Prostate gland (tissue), 2 donors: Measurements from ENCODE around the gene RAPGEF4. TPM values are rescaled to one million over a fixed set of nuclear protein-coding genes. Genes with fewer than 3 reads are reported as not detected.

Source experiments
- DNase-seq: peaks from one replicate; pipeline ENCODE4 v3.0.0-alpha.2; 2019; ENCODE audit warnings: low spot score
- H3K27ac ChIP-seq, 2 donors: fragments of 200-600 bp; sonication (generic); 2 replicates each; pipeline ENCODE4 v1.5.1; 2017 to 2019
- H3K27me3 ChIP-seq: fragments of 200-600 bp; sonication (generic); replicated peaks from 2 replicates; pipeline ENCODE4 v1.5.1; 2019; ENCODE audit not compliant: insufficient read depth
- H3K36me3 ChIP-seq, 2 donors: fragments of 200-600 bp; sonication (generic); 1 replicate in 1 of 2; 2 replicates in 1 of 2; pipeline versions ENCODE4 v1.5.1 to v1.8.1; 2017 to 2019
- H3K4me1 ChIP-seq: fragments of 200-600 bp; sonication (generic); replicated peaks from 2 replicates; pipeline ENCODE4 v1.5.1; 2019
- H3K4me3 ChIP-seq, 2 donors: fragments of 200-600 bp; sonication (generic); 2 replicates each; pipeline ENCODE4 v1.5.1; 2017 to 2019
- H3K9me3 ChIP-seq: fragments of 200-600 bp; sonication (generic); 2 replicates; pipeline ENCODE4 v1.5.1; 2017
- POLR2A ChIP-seq: fragments of 450-650 bp; IDR thresholded peaks from one replicate; pipeline ENCODE4 v1.6.1; 2016; ENCODE audit warnings: antibody characterized with exemption, mild to moderate bottlenecking
- POLR2AphosphoS5 ChIP-seq: sonication (generic); formaldehyde crosslinking; IDR thresholded peaks from one replicate; pipeline ENCODE4 v1.6.1; 2017; ENCODE audit warnings: antibody characterized with exemption
- WGBS: methylation state at CpG from one replicate; pipeline ENCODE4 v1.1.5; 2018; 5-methylcytosine and 5-hydroxymethylcytosine counted together
- intact Hi-C: fragments of 100-400 bp; cut with DNase I; formaldehyde crosslinking; loops from one replicate; pipeline ENCODE4 v1.14.2; 2022
- total RNA-seq, 2 donors: library from RNA; depleted of rRNA; stranded (reverse); fragments of >200 nt; gene quantifications; one replicate each; pipeline ENCODE4 v1.1.0, GENCODE V29; 2016
- TF ChIP-seq, protein P1 (sequence below), 4 experiments: fragments of 200-600 bp in 2 of 4; fragments of 450-650 bp in 2 of 4; sonication (generic) in 2 of 4; IDR thresholded peaks; 1 replicate in 3 of 4; 2 replicates in 1 of 4; pipeline ENCODE4 v1.5.1; 2016 to 2019; ENCODE audit warnings: antibody characterized with exemption in 4 of 4, mild to moderate bottlenecking in 2 of 4, moderate library complexity in 2 of 4

The RAPGEF4 gene
- total RNA-seq, 2 donors from 2014 or later = 7.3 to 31.0 TPM

DNA sequence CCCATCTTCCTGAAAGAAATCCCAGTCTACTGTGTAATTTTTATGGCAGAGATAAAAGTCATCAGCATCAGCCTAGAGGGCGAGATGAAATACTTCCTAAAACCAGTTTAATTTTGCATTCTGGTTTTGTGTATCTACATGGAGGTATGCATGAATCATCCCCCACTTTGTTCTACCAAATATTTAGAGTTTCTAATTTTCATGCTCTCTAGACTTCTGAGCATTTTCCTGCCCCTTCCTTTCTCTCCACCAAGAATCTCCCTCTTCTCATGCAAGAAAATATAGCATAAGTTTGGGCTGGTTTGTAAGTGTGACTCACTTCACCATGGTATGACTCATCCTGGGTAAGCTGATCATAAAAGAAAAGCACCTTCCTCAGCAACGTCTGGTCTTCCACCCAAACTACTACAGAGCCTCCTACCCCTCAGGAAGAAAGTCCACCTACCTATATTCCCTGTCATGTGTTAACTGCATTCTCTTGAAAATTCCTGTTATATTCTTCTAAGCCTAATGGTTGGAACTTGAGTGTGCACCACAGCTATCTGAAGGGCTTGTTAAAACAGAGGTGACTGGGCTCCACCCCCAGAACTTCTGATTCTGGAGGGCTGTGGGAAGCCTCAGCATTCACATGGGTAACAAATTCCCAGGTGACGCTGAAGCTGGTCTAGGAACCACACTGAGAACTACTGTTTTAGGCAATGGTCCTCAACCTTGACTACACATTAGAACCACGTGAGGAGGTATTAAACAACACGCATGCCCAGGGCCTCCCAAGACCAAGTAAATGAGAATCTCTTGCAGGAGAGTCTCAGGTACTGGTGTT is 37.4 kb upstream of the RAPGEF4 start:
- Histone ChIP-seq H3K9me3 (no peaks in the 10 kb centered on the region), H3K36me3 (no peaks in the 10 kb centered on the region), H3K27ac (no peak overlapping the region), H3K4me3 (no peak overlapping the region), H3K27me3 (no peaks in the 10 kb centered on the region), H3K4me1 (no peaks in the 10 kb centered on the region)
- WGBS = 67% methylated on average over 5 of the region's 5 CpGs
- intact Hi-C loops = no loop called here
- no peak for DNase-seq
- TF ChIP-seq POLR2AphosphoS5 = no peak
- TF ChIP-seq, protein P1, sequence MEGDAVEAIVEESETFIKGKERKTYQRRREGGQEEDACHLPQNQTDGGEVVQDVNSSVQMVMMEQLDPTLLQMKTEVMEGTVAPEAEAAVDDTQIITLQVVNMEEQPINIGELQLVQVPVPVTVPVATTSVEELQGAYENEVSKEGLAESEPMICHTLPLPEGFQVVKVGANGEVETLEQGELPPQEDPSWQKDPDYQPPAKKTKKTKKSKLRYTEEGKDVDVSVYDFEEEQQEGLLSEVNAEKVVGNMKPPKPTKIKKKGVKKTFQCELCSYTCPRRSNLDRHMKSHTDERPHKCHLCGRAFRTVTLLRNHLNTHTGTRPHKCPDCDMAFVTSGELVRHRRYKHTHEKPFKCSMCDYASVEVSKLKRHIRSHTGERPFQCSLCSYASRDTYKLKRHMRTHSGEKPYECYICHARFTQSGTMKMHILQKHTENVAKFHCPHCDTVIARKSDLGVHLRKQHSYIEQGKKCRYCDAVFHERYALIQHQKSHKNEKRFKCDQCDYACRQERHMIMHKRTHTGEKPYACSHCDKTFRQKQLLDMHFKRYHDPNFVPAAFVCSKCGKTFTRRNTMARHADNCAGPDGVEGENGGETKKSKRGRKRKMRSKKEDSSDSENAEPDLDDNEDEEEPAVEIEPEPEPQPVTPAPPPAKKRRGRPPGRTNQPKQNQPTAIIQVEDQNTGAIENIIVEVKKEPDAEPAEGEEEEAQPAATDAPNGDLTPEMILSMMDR (IDR thresholded peaks at IDR 0.05) = no peak
- no peak for TF ChIP-seq POLR2A

DNA sequence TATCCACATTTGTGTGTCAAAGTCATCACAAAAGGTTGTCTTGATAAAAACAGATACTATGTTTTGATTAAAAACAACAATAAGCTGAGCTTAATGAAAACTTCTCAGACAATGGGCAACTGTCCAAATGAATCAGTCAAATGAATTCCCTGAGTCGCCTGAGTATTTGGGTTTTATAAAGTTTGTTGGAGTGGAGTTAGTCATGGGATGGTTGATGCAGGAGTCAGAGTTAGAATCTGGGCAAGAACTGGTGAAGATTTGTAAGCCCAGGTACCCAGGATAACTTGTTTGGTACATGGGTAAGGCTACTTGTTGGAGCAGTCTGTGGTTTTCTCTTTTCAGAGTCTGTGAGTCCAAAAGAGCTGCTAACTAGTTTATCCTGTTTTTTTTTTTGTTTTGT is 34.4 kb upstream of the RAPGEF4 start:
- H3K36me3 ChIP-seq = no peaks in the 10 kb centered on the region
- H3K4me1 ChIP-seq = no peaks in the 10 kb centered on the region
- H3K9me3 ChIP-seq = no peaks in the 10 kb centered on the region
- no peaks in the 10 kb centered on the region for H3K27me3 ChIP-seq
- TF ChIP-seq POLR2A (no peak), POLR2AphosphoS5 (no peak)
- TF ChIP-seq, protein P1 (IDR thresholded peaks at IDR 0.05) = no peak
- DNase-seq = no peak
- no peak overlapping the region for H3K4me3 ChIP-seq
- 67% methylated on average over 1 of the region's 1 CpG for WGBS
- H3K27ac ChIP-seq = no peak overlapping the region
- intact Hi-C loops = no loop called here

DNA sequence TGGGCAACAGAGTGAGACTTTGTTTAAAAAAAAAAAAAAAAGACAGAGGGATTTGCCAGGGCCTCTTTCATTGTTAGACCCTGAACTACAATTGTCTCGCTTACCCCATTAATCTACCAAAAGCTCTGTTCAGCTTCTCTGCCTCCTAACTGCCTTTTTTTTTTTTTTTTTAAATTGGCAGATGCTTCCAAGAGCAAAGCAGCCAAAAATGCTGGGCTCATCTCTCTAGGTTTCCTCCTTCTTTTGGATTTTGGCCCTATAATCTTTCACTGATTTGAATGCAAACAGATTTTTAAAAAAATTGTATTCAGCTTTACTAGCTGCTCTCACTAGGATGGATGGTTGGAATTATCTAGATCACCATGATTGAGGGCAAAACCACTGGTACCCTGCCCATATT is 33.2 kb upstream of the RAPGEF4 start:
- TF ChIP-seq POLR2AphosphoS5 (no peak), POLR2A (no peak)
- TF ChIP-seq, protein P1 (IDR thresholded peaks at IDR 0.05) = no peak
- no peak for DNase-seq
- Histone ChIP-seq H3K27me3 (no peaks in the 10 kb centered on the region), H3K36me3 (no peaks in the 10 kb centered on the region), H3K4me3 (no peak overlapping the region), H3K4me1 (no peaks in the 10 kb centered on the region), H3K27ac (no peak overlapping the region), H3K9me3 (no peaks in the 10 kb centered on the region)
- 38% methylated on average over 1 of the region's 1 CpG for WGBS
- intact Hi-C loops = no loop called here

DNA sequence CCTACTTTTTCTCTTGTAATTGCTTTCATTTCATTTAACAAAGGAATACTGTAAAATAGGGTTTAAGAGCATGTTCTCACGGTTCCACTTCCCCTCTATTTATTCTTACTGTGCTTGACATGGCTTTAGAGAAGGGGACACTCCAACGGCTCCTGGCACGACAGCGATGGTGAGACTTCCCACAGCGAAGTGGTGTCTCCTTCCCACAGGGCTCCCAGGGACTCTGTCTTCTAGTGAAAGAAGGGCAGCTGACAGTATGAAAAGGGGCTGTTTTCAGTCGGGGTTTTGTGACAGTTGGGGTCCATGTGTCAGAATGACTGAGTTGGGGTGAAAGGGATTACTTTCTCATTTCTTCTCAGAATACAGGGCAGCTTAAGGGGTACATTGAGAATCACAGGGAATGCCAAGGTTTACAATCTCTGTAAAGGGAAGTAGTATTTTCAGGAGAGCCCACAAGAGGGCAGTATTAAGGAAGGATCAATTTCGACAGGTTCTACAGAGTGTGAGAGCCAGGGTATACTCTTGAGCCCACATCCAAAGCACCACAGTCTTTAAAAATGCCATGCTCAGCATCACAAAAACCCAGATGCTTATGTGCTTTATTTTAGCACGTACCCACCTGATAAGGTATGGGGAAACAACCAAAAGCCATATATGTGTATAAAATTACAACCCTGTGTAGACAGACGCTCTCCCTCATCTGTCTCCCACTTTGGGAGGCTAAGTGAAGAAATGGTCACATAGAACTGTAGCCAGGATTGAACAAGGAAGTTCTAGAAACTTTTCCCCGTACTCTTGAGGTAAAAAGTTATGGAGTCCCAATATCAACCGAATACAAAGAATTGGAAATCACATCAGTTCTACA is 31.3 kb upstream of the RAPGEF4 start:
- Histone ChIP-seq H3K27me3 (no peaks in the 10 kb centered on the region), H3K4me3 (no peak overlapping the region), H3K9me3 (no peaks in the 10 kb centered on the region), H3K36me3 (no peaks in the 10 kb centered on the region), H3K4me1 (no peaks in the 10 kb centered on the region), H3K27ac (no peak overlapping the region)
- intact Hi-C loops = no loop called here
- no peak for TF ChIP-seq POLR2AphosphoS5
- TF ChIP-seq POLR2A = no peak
- TF ChIP-seq, protein P1 (IDR thresholded peaks at IDR 0.05) = peak in 2 of 4 experiments; percentile 21 to 33
- DNase-seq = no peak
- WGBS = 68% methylated on average over 11 of the region's 11 CpGs
